Adipocyte (in vitro differentiated cells): ENCODE data around the gene CEBPB.
"Not testable (repeated sequence)": the region's sequence is repeated elsewhere in the genome, so short reads cannot be mapped to it uniquely, and the experiment has no call there.

Source experiments
- DNase-seq: peaks from one replicate; pipeline ENCODE4 v3.0.0-alpha.2; 2015; ENCODE audit warnings: low read depth
- H3K27me3 ChIP-seq: replicated peaks from 2 replicates; pipeline ENCODE4 v1.7.0; 2013; ENCODE audit warnings: mild to moderate bottlenecking, low read length, moderate library complexity; ENCODE audit not compliant: control insufficient read depth, insufficient read depth
- H3K36me3 ChIP-seq: 2 replicates; pipeline ENCODE4 v1.7.0; 2013; ENCODE audit warnings: low read length, mild to moderate bottlenecking, moderate library complexity; ENCODE audit not compliant: control insufficient read depth, insufficient read depth, severe bottlenecking
- H3K4me1 ChIP-seq: 2 replicates; pipeline ENCODE4 v1.7.0; 2013; ENCODE audit warnings: mild to moderate bottlenecking, low read length, moderate library complexity; ENCODE audit not compliant: control insufficient read depth, insufficient read depth
- H3K4me3 ChIP-seq: 2 replicates; pipeline ENCODE4 v1.7.0; 2013; ENCODE audit warnings: mild to moderate bottlenecking, low read length, moderate library complexity
- H3K9ac ChIP-seq: 2 replicates; pipeline ENCODE4 v1.7.0; 2013; ENCODE audit warnings: mild to moderate bottlenecking, low read length, moderate library complexity
- H3K9me3 ChIP-seq: 2 replicates; pipeline ENCODE4 v1.7.0; 2013; ENCODE audit warnings: mild to moderate bottlenecking, low read length, moderate library complexity; ENCODE audit not compliant: control insufficient read depth

The CEBPB gene

DNA sequence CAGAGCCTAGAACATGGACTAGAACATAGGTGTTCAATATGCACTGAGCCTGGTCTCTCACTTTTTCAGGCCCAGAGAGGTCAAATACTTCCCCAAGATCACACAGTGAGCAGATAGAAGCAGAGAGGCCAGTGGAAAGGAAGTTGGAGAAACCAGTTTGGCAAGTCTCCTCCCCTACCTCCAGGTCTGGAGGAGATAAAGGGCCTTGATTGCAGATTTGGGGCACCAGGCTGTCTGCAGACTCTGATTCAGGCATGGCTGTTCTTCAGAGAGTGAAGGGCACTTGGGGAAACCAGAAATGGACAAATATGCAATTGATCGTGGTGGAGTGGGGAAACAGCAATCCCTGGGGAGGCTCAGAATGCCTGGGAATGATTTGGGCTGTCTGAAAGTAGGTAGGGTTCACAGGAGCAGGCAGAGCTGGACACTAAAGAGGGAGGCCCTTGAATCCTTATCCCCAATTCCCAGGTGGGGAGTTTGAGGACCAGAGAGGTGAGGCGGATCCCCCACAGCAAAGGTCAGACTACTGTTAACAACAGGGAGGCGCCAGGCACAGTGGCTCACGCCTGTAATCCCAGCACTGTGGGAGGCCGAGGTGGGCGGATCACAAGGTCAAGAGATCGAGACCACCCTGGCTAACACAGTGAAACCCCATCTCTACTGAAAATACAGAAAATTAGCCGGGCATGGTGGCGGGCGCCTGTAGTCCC lies 39.4 kb upstream of the CEBPB start:
- H3K27me3 ChIP-seq, result no peaks in the 10 kb centered on the region
- peaks cover 34% of the 10 kb centered on the region for H3K36me3 ChIP-seq
- H3K9ac ChIP-seq, result peak overlapping the region; percentile 99
- peak; percentile 58 for DNase-seq
- H3K4me3 ChIP-seq, result peak overlapping the region; percentile 93
- H3K4me1 ChIP-seq, result peaks cover 53% of the 10 kb centered on the region
- no peaks in the 10 kb centered on the region for H3K9me3 ChIP-seq

DNA sequence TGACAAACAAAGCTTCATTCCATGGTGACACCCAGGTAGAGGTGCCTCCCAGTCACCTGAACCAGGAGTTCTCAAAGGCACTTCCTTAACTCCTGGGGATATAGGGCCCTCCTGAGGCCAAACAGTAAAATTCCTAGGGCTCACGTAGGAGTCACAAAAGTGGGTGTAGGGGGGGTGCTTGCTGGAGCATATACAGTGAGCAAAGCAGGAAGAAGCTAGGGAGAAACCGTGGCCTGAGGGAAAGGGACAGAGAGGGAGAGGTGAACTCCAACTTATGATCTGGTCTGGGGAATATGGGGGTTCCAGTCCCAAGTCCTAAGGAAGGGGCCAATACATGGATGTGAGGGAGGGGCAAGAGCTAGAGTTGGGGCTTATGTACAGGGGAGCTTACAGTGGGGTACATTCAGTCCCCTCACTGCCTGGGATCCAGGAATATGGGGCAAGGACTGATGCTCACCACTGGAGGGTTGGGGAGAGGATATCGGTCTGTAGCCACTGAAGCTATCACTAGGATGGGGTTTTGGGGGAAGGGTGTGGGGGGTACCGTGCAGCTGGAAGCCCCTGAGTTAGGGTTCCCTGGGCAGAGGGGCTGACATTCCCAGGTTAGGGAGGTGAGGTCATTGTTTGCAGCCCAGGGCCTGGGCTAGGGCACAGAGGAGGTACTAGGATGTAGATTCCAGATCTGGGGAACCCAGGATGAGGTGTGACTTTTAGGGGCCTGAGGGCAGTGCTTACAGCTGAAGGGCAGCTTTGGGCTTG lies 38.1 kb upstream of the CEBPB start:
- Histone ChIP-seq H3K4me3 (peak overlapping the region; percentile 93), H3K36me3 (peaks cover 20% of the 10 kb centered on the region), H3K4me1 (peaks cover 41% of the 10 kb centered on the region), H3K9me3 (no peaks in the 10 kb centered on the region), H3K27me3 (no peaks in the 10 kb centered on the region), H3K9ac (peak overlapping the region; percentile 99)
- DNase-seq, result peak; percentile 34

DNA sequence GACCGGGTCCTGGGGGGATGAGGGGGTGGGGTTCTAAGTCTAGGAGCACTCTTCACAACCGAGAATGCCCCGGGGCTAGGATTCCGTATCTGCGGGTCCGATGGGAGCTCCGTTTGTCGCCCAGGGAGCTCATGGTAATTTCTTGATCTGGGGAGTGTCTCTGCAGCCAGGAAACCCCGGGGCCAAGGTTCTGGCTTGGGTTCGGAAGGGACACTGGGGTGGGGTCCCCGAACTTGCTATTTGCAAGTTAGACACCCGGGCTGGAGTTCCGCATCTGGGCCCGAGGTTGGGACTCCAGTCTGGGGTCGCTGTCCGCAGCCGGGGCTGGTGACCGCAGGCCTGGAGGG lies 37.5 kb upstream of the CEBPB start:
- DNase-seq, result peak; percentile 50
- peaks cover 16% of the 10 kb centered on the region for H3K36me3 ChIP-seq
- H3K4me3 ChIP-seq, result peak overlapping the region; percentile 93
- H3K4me1 ChIP-seq, result peaks cover 41% of the 10 kb centered on the region
- H3K9me3 ChIP-seq, result no peaks in the 10 kb centered on the region
- no peaks in the 10 kb centered on the region for H3K27me3 ChIP-seq
- peak overlapping the region; percentile 99 for H3K9ac ChIP-seq

DNA sequence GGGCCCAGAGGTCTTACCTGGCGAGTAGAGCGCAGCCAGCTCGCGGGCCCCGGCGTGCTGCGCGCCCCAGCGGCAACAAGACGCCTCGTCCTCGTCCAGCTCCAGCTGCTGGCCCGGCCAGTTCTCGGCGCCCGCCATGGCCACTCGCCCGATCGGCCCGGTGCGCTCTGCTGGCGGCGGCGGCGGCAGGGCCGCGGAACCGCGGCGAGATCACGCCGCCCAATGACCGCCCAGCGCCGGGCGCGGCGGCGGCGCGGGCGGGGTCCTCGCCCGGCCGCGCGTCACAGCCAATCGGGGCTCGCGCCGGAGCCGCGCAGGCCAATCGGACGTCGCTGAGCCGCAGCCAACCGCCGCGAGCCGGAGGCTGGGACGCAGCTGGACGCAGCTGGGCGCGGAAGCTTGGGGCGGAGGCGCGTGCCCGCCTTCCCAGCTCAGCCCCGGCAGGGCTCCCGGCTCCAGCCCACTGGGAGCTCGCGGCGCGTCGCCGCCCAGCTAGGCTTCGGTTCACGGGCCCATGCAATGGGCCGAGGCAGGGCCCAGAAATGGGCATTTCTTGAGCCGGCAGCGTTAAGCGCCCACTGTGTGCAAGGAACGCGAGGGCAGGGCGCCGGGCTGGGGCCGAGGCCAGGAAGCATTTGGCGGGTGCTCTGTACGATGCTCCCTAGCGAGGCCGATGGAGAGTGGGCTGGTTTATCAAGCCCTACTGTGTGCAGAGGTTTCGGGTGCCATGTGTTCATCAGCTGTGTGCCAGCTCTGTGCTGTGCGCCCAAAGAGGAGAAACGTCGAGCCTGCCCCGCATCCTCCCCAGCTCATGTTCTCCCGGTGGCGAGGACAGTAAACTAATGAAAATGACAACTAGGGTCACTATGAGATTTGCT lies 36.9 kb upstream of the CEBPB start, which contains the start of gene PEDS1:
Gene PEDS1 (minus strand): TSS at position 224 of the 878 bp plus-strand sequence. CDS start 86 bp downstream, at position 138.
- DNase-seq, result peak; percentile 97
- peaks cover 41% of the 10 kb centered on the region for H3K4me1 ChIP-seq
- H3K27me3 ChIP-seq, result no peaks in the 10 kb centered on the region
- peak within 1 kb of the TSS; percentile 99 for H3K9ac ChIP-seq
- peak within 1 kb of the TSS; percentile 93 for H3K4me3 ChIP-seq
- peaks cover 10% of the 10 kb centered on the region for H3K36me3 ChIP-seq
- no peaks in the 10 kb centered on the region for H3K9me3 ChIP-seq

DNA sequence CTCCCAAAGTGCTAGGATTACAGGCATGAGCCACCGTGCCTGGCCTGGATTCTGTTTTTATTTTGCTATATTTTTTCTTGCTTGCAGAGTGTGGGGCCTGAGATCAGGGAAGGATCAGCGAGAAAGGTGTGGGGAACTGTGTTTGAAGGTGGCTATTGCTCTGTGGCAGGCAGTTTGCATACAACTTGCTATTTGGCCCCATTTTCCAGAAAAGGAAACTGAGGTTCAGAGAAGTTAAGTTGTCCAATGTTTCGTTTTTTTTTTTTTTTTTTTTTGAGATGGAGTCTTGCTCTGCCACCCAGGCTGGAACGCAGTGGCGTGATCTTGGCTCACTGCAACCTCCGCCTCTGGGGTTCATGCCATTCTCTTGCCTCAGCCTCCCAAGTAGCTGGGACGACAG lies 29.1 kb upstream of the CEBPB start:
- H3K27me3 ChIP-seq, H3K9ac ChIP-seq, DNase-seq, H3K9me3 ChIP-seq, H3K4me3 ChIP-seq, H3K36me3 ChIP-seq: not testable (repeated sequence)
- H3K4me1 ChIP-seq, result peaks cover 30% of the 10 kb centered on the region

DNA sequence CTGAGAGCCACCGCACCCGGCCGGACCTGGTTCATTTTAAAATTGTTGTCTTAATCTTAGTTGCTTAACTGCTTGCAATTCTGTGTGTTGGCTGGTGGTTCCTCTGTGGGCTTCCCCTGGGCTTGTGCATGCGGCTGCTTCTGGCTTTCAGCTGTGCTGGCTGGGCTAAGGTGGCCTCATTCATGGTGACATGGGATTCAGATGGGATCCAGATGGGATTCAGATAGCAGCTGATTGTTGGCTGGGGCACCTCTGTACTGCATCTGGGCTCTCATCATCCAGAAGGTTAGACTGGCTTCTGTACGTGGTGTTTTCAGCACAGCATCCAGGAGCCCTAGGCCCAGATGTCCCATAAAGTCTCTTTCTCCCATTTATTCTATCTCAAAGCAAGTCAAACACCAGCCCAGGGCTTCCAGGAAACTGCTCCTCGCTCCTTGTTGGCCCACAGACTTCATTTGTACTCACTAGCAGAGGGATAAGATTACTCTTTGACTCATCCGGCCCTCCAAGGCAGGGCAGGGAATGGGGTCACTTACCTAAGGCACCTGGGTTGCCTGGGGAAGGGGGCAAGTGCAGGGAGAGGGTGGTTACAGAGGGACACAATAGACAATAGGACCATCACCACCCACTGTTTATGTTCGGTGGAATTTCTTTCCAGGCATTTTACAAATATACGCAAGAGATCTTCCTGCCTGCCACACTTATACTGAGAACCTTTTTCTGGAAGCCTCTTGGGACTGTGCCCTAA lies 26.9 kb upstream of the CEBPB start:
- Histone ChIP-seq H3K4me1 (peaks cover 33% of the 10 kb centered on the region), H3K27me3 (no peaks in the 10 kb centered on the region), H3K36me3 (no peaks in the 10 kb centered on the region), H3K9ac (peak overlapping the region; percentile 62), H3K4me3 (no peak overlapping the region), H3K9me3 (no peaks in the 10 kb centered on the region)
- peak; percentile 40 for DNase-seq

DNA sequence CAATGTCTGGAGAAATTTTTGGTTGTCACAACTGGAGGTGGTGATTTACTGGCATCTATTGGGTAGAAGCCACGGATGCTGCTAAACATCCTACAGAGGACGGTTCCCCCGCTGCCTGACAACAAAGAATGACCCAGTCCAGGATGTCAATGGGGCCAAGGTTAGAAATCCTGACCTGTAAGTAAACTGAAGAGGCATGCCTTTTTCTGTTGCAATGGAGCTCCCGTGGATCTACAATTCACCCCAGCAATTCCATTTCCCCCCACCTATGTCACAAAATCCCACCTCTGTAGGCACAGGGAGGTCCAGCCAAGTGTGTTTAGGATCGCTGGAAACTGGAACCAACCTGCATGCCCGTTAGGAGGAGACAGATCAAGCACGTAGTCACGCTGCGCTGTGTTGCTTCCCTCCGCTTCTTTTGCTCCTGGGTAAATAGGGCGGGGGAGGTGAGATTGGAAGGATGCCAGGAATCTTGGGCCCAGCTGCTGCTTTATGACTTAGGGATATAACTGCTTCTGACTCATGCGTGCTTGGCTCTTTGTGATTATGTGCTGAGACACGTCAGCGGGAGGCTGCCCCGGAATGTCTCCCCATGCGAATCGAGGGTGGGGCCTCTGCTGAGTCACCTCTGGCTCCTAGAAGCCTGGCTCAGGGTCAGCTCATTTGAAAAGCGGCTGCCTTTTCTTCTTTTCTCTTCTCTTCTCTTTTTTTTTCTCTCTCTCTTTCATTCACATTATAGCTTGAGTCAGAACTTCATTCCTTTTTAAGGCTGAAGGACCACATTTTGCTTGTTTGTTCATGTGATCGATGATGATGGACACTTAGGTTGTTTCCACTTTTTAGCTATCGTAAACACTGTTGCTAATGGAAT lies 24.7 kb upstream of the CEBPB start:
- Histone ChIP-seq H3K9me3 (no peaks in the 10 kb centered on the region), H3K4me1 (peaks cover 37% of the 10 kb centered on the region), H3K9ac (peak overlapping the region; percentile 77), H3K36me3 (no peaks in the 10 kb centered on the region), H3K27me3 (no peaks in the 10 kb centered on the region), H3K4me3 (peak overlapping the region; percentile 66)
- DNase-seq, result peak; percentile 100

DNA sequence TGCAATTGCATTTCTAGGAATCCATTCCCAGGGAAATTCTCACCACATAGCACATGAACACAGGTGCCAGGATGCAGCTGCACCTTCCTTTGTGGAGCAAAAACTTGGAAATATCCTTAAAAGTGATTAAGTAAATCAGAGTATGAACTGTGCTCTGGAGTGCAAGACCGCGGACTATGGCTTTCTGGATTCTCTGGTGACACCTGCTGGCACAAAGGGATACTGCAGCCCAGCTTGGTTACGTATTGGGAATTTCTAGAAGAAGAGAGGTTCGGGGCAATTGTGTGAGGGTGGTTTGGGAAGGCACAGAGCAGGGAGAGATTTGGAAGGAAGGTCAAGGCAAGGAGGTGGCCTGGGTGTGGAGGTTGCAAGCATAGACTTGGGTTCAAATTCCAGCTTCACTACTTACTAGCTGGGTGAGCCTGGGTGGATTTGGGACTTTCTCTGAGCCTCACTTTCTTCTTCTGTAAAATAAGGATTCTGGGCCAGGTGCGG lies 21.3 kb upstream of the CEBPB start:
- H3K9ac ChIP-seq, result peak overlapping the region; percentile 25
- H3K4me1 ChIP-seq, result peaks cover 36% of the 10 kb centered on the region
- no peak overlapping the region for H3K4me3 ChIP-seq
- H3K36me3 ChIP-seq, result no peaks in the 10 kb centered on the region
- peak; percentile 88 for DNase-seq
- no peaks in the 10 kb centered on the region for H3K27me3 ChIP-seq
- H3K9me3 ChIP-seq, result no peaks in the 10 kb centered on the region

DNA sequence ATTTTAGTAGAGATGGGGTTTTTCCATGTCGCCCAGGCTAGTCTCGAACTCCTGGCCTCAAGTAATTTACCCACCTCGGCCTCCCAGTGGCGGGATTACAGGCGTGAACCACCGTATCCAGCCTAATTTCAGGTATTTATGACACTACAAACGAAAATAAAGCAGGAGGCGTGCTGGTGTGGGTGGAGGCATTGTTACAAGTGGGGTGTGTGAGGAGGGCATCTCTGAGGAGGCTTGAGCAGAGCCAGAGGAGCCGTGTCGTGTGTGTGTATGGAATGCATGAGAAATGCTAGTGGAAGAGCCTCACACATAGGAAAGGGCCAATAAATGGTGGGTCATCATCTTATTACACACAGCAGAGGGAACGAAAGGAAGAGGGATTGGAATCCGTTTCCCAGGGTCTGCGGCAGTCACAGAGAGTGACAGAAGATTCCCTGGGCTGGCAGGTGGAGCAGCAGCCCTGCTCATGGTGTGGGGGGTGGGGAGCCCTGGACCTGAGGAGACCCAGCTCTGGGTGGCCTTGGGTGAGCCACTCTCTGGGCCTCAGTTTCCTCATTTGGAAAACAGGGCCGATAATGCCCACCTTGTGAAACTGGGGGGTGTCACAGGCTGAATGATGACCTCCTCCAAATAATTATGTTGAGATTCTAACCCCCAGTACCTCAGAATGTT lies 19.9 kb upstream of the CEBPB start:
- Histone ChIP-seq H3K9me3 (no peaks in the 10 kb centered on the region), H3K27me3 (no peaks in the 10 kb centered on the region), H3K4me3 (no peak overlapping the region), H3K4me1 (peaks cover 25% of the 10 kb centered on the region), H3K9ac (no peak overlapping the region), H3K36me3 (no peaks in the 10 kb centered on the region)
- no peak for DNase-seq
